Calu3 (cell line): ENCODE data around the gene KCNJ10. TPM values are rescaled to one million over a fixed set of nuclear protein-coding genes. Genes with fewer than 3 reads are reported as not detected.

ENCODE experiments used
- BruUV-seq: library from RNA; stranded (reverse); fragments of 400-500 nt; replicated peaks from 2 replicates; lab custom pipeline; 2021; lab: Mats Ljungman, UMichigan
- CTCF ChIA-PET: fragments of 300-600 bp; sonication (Branson Sonifier 250); formaldehyde crosslinking; loops from one replicate; lab custom pipeline; 2022; ENCODE audit warnings: antibody characterized with exemption; lab: Charles Lee
- DNase-seq: peaks from one replicate; pipeline ENCODE4 v3.0.0; 2022
- H3K27ac Mint-ChIP-seq: one replicate; pipeline ENCODE4 v1.8.0; 2022; ENCODE audit warnings: mixed read lengths; ENCODE audit not compliant: unreplicated experiment
- H3K27me3 Mint-ChIP-seq: one replicate; pipeline ENCODE4 v1.8.0; 2022; ENCODE audit warnings: mixed read lengths; ENCODE audit not compliant: unreplicated experiment
- H3K36me3 Mint-ChIP-seq: one replicate; pipeline ENCODE4 v1.8.0; 2022; ENCODE audit warnings: mild to moderate bottlenecking, moderate library complexity, mixed read lengths; ENCODE audit not compliant: insufficient read depth, unreplicated experiment
- H3K4me1 Mint-ChIP-seq: one replicate; pipeline ENCODE4 v1.8.0; 2022; ENCODE audit warnings: mild to moderate bottlenecking, low read depth, mixed read lengths; ENCODE audit not compliant: unreplicated experiment
- H3K4me3 Mint-ChIP-seq: one replicate; pipeline ENCODE4 v1.8.0; 2022; ENCODE audit warnings: mild to moderate bottlenecking, low read depth, moderate library complexity, mixed read lengths; ENCODE audit not compliant: unreplicated experiment
- H3K9me3 Mint-ChIP-seq: one replicate; pipeline ENCODE4 v1.8.0; 2022; ENCODE audit warnings: low read depth, mixed read lengths; ENCODE audit not compliant: unreplicated experiment
- CTCF ChIP-seq: fragments of 200-600 bp; IDR thresholded peaks from one replicate; pipeline ENCODE4 v1.8.0; 2022; ENCODE audit warnings: antibody characterized with exemption; ENCODE audit not compliant: unreplicated experiment
- intact Hi-C: fragments of 100-400 bp; cut with micrococcal nuclease; formaldehyde crosslinking; loops from one replicate; pipeline ENCODE4 v1.10.0; 2022; ENCODE audit not compliant: unreplicated experiment
- total RNA-seq: library from RNA; stranded (reverse); gene quantifications from 2 replicates; pipeline ENCODE4 v1.2.3, GENCODE V29; 2022

KCNJ10 gene
- total RNA-seq, 1 experiment from 2014 or later = not detected

- no peaks in the 10 kb centered on the region for H3K9me3 Mint-ChIP-seq
- peaks cover 46% of the 10 kb centered on the region for H3K27me3 Mint-ChIP-seq
- H3K27ac Mint-ChIP-seq = peak overlapping the region; percentile 19
- H3K4me3 Mint-ChIP-seq = no peak overlapping the region
- peaks cover 1% of the 10 kb centered on the region for H3K36me3 Mint-ChIP-seq
- CTCF ChIA-PET = interaction anchor here (0.9 to 1.9 kb wide), 2 partner anchors 26 to 49 kb away, joined by 3 to 6 read pairs; no protein-coding TSS in a partner anchor
- DNase-seq = no peak
- BruUV-seq = no TSS peak
- TF ChIP-seq CTCF = no peak
- peaks cover 28% of the 10 kb centered on the region for H3K4me1 Mint-ChIP-seq
- intact Hi-C loops = no loop called here
Observed at GRCh38 chr1:159958719-159959380, 111.1 kb downstream of the KCNJ10 start.

DNA sequence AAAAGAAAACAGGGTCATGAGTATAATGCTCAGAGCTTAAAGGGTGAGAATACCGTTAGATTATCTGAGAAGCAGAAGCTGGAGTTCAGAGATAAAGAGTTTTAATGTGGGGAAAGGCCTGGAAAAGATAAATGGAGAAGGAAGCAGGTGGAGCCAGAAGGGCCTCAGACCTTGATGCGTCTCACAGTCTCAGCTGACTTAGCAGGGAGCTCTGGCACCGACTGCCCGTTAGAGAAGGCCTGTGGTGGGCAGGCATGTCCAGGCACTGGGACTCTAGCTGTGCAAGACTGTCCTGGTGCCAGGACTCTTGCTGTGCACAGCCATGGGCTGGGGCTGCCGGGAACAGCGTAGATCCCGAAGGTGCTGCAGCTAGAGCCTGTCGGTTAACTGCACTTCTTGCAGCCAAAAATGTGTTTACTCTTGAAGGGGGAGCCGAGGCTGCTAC, 112.1 kb downstream of the KCNJ10 start:
- Mint-ChIP-seq H3K27me3 (peaks cover 56% of the 10 kb centered on the region), H3K4me3 (no peak overlapping the region), H3K4me1 (peaks cover 28% of the 10 kb centered on the region), H3K36me3 (peaks cover 5% of the 10 kb centered on the region), H3K9me3 (no peaks in the 10 kb centered on the region), H3K27ac (no peak overlapping the region)
- TF ChIP-seq CTCF = no peak
- no TSS peak for BruUV-seq
- intact Hi-C loops = no loop called here
- DNase-seq = no peak
- CTCF ChIA-PET = interaction anchor here (1.9 kb wide), 1 partner anchor 50 kb away, joined by 6 read pairs; no protein-coding TSS in a partner anchor

- CTCF ChIA-PET = no interaction called here
- H3K9me3 Mint-ChIP-seq = no peaks in the 10 kb centered on the region
- no peak for TF ChIP-seq CTCF
- no peak overlapping the region for H3K4me3 Mint-ChIP-seq
- peaks cover 5% of the 10 kb centered on the region for H3K36me3 Mint-ChIP-seq
- peaks cover 69% of the 10 kb centered on the region for H3K27me3 Mint-ChIP-seq
- H3K4me1 Mint-ChIP-seq = peaks cover 11% of the 10 kb centered on the region
- no peak for DNase-seq
- BruUV-seq = no TSS peak
- intact Hi-C loops = no loop called here
- no peak overlapping the region for H3K27ac Mint-ChIP-seq
Observed at GRCh38 chr1:159955456-159955855, 114.5 kb downstream of the KCNJ10 start.

DNA sequence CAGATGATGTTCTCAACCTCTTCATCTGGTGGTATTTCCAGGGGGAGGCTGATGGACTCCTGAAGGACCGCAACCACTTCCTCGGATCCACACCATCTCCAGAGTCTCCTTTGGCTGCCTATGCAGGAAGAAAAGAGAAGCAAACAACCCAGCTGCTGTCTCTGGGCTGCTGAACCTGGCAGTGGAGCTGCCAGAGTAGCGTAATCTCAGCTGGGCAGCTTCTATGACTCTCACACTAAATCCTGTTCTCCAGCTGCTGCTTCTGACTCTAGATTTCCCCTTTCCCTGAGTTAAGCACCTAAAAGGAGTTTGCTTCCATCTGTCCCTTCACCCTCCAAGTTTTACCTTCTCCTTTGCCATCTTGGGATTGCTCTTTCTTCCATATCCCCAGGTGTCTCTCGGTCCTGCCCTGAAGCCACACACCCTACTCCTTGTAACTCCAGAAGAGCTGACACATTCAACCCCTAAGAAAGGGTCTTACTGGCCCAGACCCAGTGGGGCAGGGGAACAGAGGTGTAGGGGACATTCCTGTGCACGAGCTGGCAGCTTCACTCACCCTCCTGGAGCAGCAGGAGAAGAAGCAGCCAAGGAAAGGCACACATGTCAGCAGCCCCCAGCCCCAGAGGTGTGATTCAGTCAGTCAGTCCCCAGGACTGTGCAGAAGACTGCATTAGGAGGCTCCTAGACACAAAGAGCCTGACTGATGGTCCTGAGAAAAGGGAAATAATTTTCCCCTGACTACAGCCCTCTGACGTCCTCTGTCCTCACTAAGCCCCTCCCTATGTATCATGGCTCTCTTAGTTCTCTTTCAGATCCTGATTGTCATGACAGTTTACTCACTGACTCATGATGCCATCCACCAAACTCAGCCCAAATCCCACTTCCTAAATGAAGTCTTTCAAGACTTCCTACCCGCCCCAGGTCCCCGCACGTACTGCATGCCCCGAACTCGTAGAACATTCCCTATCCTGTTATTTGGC, 116.1 kb downstream of the KCNJ10 start, which contains the start of gene SLAMF9:
Gene SLAMF9 (minus strand): TSS at position 702 of the 980 bp plus-strand sequence. CDS start 100 bp downstream, at position 602.
- intact Hi-C loops = no loop called here
- no peaks in the 10 kb centered on the region for H3K9me3 Mint-ChIP-seq
- no peak for TF ChIP-seq CTCF
- no peak within 1 kb of the TSS for H3K4me3 Mint-ChIP-seq
- H3K27me3 Mint-ChIP-seq = peaks cover 66% of the 10 kb centered on the region
- BruUV-seq = no TSS peak
- peaks cover 5% of the 10 kb centered on the region for H3K36me3 Mint-ChIP-seq
- no peak for DNase-seq
- CTCF ChIA-PET = no interaction called here
- H3K4me1 Mint-ChIP-seq = peaks cover 12% of the 10 kb centered on the region
- no peak within 1 kb of the TSS for H3K27ac Mint-ChIP-seq
